KMS-11 (cell line): ENCODE data around the gene SERPINH1.
"Not testable (repeated sequence)": the region's sequence is repeated elsewhere in the genome, so short reads cannot be mapped to it uniquely, and the experiment has no call there.

Source experiments
- H2AFZ ChIP-seq: fragments of 200-600 bp; sonication (generic); 2 replicates; pipeline ENCODE4 v1.6.1; 2016; ENCODE audit warnings: antibody characterized with exemption, mixed run types, low read depth
- H3K27ac ChIP-seq: fragments of 200-600 bp; sonication (generic); 2 replicates; pipeline ENCODE4 v1.6.1; 2016; ENCODE audit warnings: mild to moderate bottlenecking, mixed run types
- H3K27me3 ChIP-seq: fragments of 200-600 bp; sonication (generic); 2 replicates; pipeline ENCODE4 v1.6.1; 2017; ENCODE audit warnings: mild to moderate bottlenecking, low read depth, mixed run types, moderate library complexity; ENCODE audit not compliant: insufficient read depth
- H3K36me3 ChIP-seq: fragments of 200-600 bp; sonication (generic); 2 replicates; pipeline ENCODE4 v1.6.1; 2017; ENCODE audit warnings: mild to moderate bottlenecking, mixed run types; ENCODE audit not compliant: insufficient read depth
- H3K4me1 ChIP-seq: fragments of 200-600 bp; sonication (generic); 2 replicates; pipeline ENCODE4 v1.6.1; 2016; ENCODE audit warnings: mild to moderate bottlenecking, low read depth, mixed run types; ENCODE audit not compliant: poor library complexity, severe bottlenecking
- H3K4me2 ChIP-seq: fragments of 200-600 bp; sonication (generic); 2 replicates; pipeline ENCODE4 v1.7.0; 2016; ENCODE audit warnings: mild to moderate bottlenecking, mixed run types
- H3K4me3 ChIP-seq: fragments of 200-600 bp; sonication (generic); IDR thresholded peaks from 2 replicates; pipeline ENCODE4 v1.6.1; 2017; ENCODE audit warnings: low read depth, low read length, mixed read lengths; ENCODE audit not compliant: insufficient read depth
- H3K79me2 ChIP-seq: fragments of 200-600 bp; sonication (generic); 2 replicates; pipeline ENCODE4 v1.6.1; 2016; ENCODE audit warnings: low read depth, mixed run types; ENCODE audit not compliant: insufficient read depth
- H3K9ac ChIP-seq: fragments of 200-600 bp; sonication (generic); 2 replicates; pipeline ENCODE4 v1.6.1; 2016; ENCODE audit warnings: mild to moderate bottlenecking, mixed run types
- H4K20me1 ChIP-seq: fragments of 200-600 bp; sonication (generic); 2 replicates; pipeline ENCODE4 v1.6.1; 2016; ENCODE audit warnings: mild to moderate bottlenecking, mixed run types; ENCODE audit not compliant: insufficient read depth
- TF ChIP-seq, protein P1 (sequence below): fragments of 200-600 bp; sonication (generic); conservative IDR thresholded peaks from 2 replicates; pipeline ENCODE4 v1.6.1; 2017; ENCODE audit warnings: low read depth, mild to moderate bottlenecking, antibody characterized with exemption, low read length, moderate library complexity, mixed read lengths

The SERPINH1 gene

GRCh38 chr11:75582895-75583717, 21.1 kb downstream of the SERPINH1 start:
- no peak overlapping the region for H3K4me3 ChIP-seq
- no peak overlapping the region for H3K27ac ChIP-seq
- peak overlapping the region; percentile 63 for H3K9ac ChIP-seq
- no peaks in the 10 kb centered on the region for H3K36me3 ChIP-seq
- peaks cover 5% of the 10 kb centered on the region for H3K4me1 ChIP-seq
- peak overlapping the region; percentile 67 for H3K4me2 ChIP-seq
- H4K20me1 ChIP-seq, result no peaks in the 10 kb centered on the region
- H3K27me3 ChIP-seq, result no peaks in the 10 kb centered on the region
- H3K79me2 ChIP-seq, result no peaks in the 10 kb centered on the region
- H2AFZ ChIP-seq, result peak overlapping the region; percentile 98
- TF ChIP-seq, protein P1, sequence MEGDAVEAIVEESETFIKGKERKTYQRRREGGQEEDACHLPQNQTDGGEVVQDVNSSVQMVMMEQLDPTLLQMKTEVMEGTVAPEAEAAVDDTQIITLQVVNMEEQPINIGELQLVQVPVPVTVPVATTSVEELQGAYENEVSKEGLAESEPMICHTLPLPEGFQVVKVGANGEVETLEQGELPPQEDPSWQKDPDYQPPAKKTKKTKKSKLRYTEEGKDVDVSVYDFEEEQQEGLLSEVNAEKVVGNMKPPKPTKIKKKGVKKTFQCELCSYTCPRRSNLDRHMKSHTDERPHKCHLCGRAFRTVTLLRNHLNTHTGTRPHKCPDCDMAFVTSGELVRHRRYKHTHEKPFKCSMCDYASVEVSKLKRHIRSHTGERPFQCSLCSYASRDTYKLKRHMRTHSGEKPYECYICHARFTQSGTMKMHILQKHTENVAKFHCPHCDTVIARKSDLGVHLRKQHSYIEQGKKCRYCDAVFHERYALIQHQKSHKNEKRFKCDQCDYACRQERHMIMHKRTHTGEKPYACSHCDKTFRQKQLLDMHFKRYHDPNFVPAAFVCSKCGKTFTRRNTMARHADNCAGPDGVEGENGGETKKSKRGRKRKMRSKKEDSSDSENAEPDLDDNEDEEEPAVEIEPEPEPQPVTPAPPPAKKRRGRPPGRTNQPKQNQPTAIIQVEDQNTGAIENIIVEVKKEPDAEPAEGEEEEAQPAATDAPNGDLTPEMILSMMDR, result peak; percentile 23; the same call in 1 of the 2 replicates

GRCh38 chr11:75583718-75584658, 21.9 kb downstream of the SERPINH1 start:
- H3K79me2 ChIP-seq, result no peaks in the 10 kb centered on the region
- H3K9ac ChIP-seq, result peak overlapping the region; percentile 63
- H3K4me2 ChIP-seq, result peak overlapping the region; percentile 67; the same call in 1 of the 2 replicates
- H3K36me3 ChIP-seq, result no peaks in the 10 kb centered on the region
- TF ChIP-seq, protein P1, result no peak
- no peak overlapping the region for H3K27ac ChIP-seq
- peaks cover 5% of the 10 kb centered on the region for H3K4me1 ChIP-seq
- peak overlapping the region; percentile 98 for H2AFZ ChIP-seq
- H3K4me3 ChIP-seq, result no peak overlapping the region
- H3K27me3 ChIP-seq, result no peaks in the 10 kb centered on the region
- H4K20me1 ChIP-seq, result no peaks in the 10 kb centered on the region

DNA sequence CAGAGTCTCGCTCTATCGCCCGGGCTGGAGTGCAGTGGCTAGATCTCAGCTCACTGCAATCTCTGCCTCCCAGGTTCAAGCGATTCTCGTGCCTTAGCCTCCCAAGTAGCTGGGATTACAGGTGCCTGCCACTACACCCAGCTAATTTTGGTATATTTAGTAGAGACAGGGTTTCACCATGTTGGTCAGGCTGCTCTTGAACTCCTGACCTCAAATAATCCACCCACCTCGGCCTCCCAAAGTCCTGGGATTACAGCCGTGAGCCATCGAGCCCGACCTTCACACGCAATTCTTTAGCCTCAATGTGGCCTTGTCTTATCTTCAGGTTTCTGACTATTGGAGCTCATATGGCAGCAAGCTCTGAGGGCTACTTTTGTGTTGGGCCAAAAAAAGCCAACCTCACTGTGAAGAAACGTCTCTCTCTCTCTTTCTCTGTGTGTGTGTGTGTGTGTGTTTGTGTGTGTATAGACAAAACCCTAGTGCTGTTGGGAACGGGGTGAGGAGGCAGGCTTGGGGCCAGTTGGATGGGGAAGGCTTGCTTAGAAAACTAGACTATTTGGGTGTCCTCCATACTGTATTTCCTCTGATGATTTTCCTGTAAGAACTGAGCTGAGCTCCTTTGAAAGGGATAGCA, 22.7 kb downstream of the SERPINH1 start:
- not testable (repeated sequence) for H3K4me2 ChIP-seq, H3K27me3 ChIP-seq, H3K36me3 ChIP-seq, H2AFZ ChIP-seq, H4K20me1 ChIP-seq, H3K79me2 ChIP-seq, H3K9ac ChIP-seq, H3K4me1 ChIP-seq, H3K27ac ChIP-seq, H3K4me3 ChIP-seq

DNA sequence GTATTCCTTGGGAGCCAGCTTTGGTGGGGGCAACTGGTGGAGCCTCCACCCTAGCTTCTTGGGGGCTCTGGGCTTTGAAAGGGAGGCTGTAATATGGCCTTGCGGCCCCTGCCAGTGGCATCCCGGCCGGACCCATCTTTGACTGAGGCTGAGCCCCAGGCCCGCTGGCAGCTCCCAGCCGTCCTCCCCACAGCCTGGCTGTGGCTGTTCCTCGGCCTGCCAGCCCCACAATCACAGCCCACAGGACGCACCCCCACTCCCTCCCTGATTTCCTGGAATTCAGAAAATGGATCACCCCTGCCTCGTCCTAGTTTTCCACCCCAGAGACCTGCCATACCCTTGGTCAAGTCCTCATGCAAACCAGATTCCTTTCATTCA, 23.2 kb downstream of the SERPINH1 start:
- no peaks in the 10 kb centered on the region for H3K36me3 ChIP-seq
- H3K27ac ChIP-seq, result no peak overlapping the region
- H2AFZ ChIP-seq, result no peak overlapping the region
- H3K4me2 ChIP-seq, result no peak overlapping the region
- peaks cover 5% of the 10 kb centered on the region for H3K4me1 ChIP-seq
- TF ChIP-seq, protein P1, result no peak
- no peak overlapping the region for H3K4me3 ChIP-seq
- H3K9ac ChIP-seq, result no peak overlapping the region
- H3K79me2 ChIP-seq, result no peaks in the 10 kb centered on the region
- H4K20me1 ChIP-seq, result no peaks in the 10 kb centered on the region
- H3K27me3 ChIP-seq, result no peaks in the 10 kb centered on the region
